ENCODE data around the gene HSPBP1. TPM values are rescaled to one million over a fixed set of nuclear protein-coding genes. Genes with fewer than 3 reads are reported as not detected.

Gene HSPBP1
- total and polyA plus RNA-seq, 5 donors from 2014 or later: 15.8 to 37.2 (median 34.0) TPM

Other genes starting within 250 kb of the HSPBP1 start
- gene GP6, start 241.8 kb downstream of the HSPBP1 start, total RNA-seq: 2.0 TPM
- gene GP6, start 241.8 kb downstream of the HSPBP1 start, polyA plus RNA-seq: not detected
- gene RDH13, start 217.0 kb downstream of the HSPBP1 start, total RNA-seq: 14.1 TPM
- 10 to 100 TPM in 3 of 4 donors, 1 to 10 TPM in 1; 9.1 to 16.1 (median 14.7) TPM for gene RDH13, start 217.0 kb downstream of the HSPBP1 start, polyA plus RNA-seq
- gene EPS8L1, start 204.2 kb downstream of the HSPBP1 start, total RNA-seq: 4.4 TPM
- gene EPS8L1, start 204.2 kb downstream of the HSPBP1 start, polyA plus RNA-seq: 1 to 10 TPM in 3 of 4 donors, under 1 TPM in 1; 0.41 to 4.0 (median 1.3) TPM
- 191 TPM for gene PPP1R12C, start 162.5 kb downstream of the HSPBP1 start, total RNA-seq
- 1 to 10 TPM; 2.2 to 5.9 (median 3.8) TPM for gene PPP1R12C, start 162.5 kb downstream of the HSPBP1 start, polyA plus RNA-seq
- gene TNNT1, start 130.9 kb downstream of the HSPBP1 start, total RNA-seq: not detected
- not detected for gene TNNT1, start 130.9 kb downstream of the HSPBP1 start, polyA plus RNA-seq
- gene TNNI3, start 122.4 kb downstream of the HSPBP1 start, total RNA-seq: not detected
- gene TNNI3, start 122.4 kb downstream of the HSPBP1 start, polyA plus RNA-seq: not detected
- gene DNAAF3, start 113.5 kb downstream of the HSPBP1 start, total RNA-seq: not detected
- gene DNAAF3, start 113.5 kb downstream of the HSPBP1 start, polyA plus RNA-seq: not detected
- 1.9 TPM for gene SYT5, start 99.8 kb downstream of the HSPBP1 start, total RNA-seq
- gene SYT5, start 99.8 kb downstream of the HSPBP1 start, polyA plus RNA-seq: under 1 TPM in 1 of 4 donors, not detected in 3; 0.06 TPM
- gene PTPRH, start 70.6 kb downstream of the HSPBP1 start, total RNA-seq: not detected
- gene PTPRH, start 70.6 kb downstream of the HSPBP1 start, polyA plus RNA-seq: not detected
- gene TMEM86B, start 51.3 kb downstream of the HSPBP1 start, total RNA-seq: 13.3 TPM
- gene TMEM86B, start 51.3 kb downstream of the HSPBP1 start, polyA plus RNA-seq: under 1 TPM in 3 of 4 donors, not detected in 1; 0.25 to 0.83 (median 0.49) TPM
- 168 TPM for gene PPP6R1, start 21.1 kb downstream of the HSPBP1 start, total RNA-seq
- 10 to 100 TPM; 38.9 to 58.2 (median 44.0) TPM for gene PPP6R1, start 21.1 kb downstream of the HSPBP1 start, polyA plus RNA-seq
- 1.5 TPM for gene BRSK1, start 3.9 kb upstream of the HSPBP1 start, total RNA-seq
- not detected for gene BRSK1, start 3.9 kb upstream of the HSPBP1 start, polyA plus RNA-seq
- gene TMEM150B, start 45.2 kb upstream of the HSPBP1 start, total RNA-seq: 2.1 TPM
- gene TMEM150B, start 45.2 kb upstream of the HSPBP1 start, polyA plus RNA-seq: not detected
- 69.6 TPM for gene KMT5C, start 59.8 kb upstream of the HSPBP1 start, total RNA-seq
- gene KMT5C, start 59.8 kb upstream of the HSPBP1 start, polyA plus RNA-seq: 1 to 10 TPM in 3 of 4 donors, under 1 TPM in 1; 0.98 to 1.6 (median 1.2) TPM
- gene COX6B2, start 74.6 kb upstream of the HSPBP1 start, total RNA-seq: 0.57 TPM
- gene COX6B2, start 74.6 kb upstream of the HSPBP1 start, polyA plus RNA-seq: not detected
- not detected for gene GARIN5B, start 83.2 kb upstream of the HSPBP1 start, total RNA-seq
- gene GARIN5B, start 83.2 kb upstream of the HSPBP1 start, polyA plus RNA-seq: not detected
- not detected for gene IL11, start 90.4 kb upstream of the HSPBP1 start, total RNA-seq
- gene IL11, start 90.4 kb upstream of the HSPBP1 start, polyA plus RNA-seq: not detected
- gene TMEM190, start 96.7 kb upstream of the HSPBP1 start, total RNA-seq: not detected
- not detected for gene TMEM190, start 96.7 kb upstream of the HSPBP1 start, polyA plus RNA-seq
- 15.9 TPM for gene TMEM238, start 104.2 kb upstream of the HSPBP1 start, total RNA-seq
- 1 to 10 TPM in 2 of 4 donors, under 1 TPM in 2; 0.42 to 1.3 (median 0.79) TPM for gene TMEM238, start 104.2 kb upstream of the HSPBP1 start, polyA plus RNA-seq
- 2,934 TPM for gene RPL28, start 105.8 kb upstream of the HSPBP1 start, total RNA-seq
- gene RPL28, start 105.8 kb upstream of the HSPBP1 start, polyA plus RNA-seq: 100 to 1,000 TPM; 527 to 727 (median 674) TPM
- 92.9 TPM for gene UBE2S, start 127.7 kb upstream of the HSPBP1 start, total RNA-seq
- gene UBE2S, start 127.7 kb upstream of the HSPBP1 start, polyA plus RNA-seq: 10 to 100 TPM; 24.9 to 38.8 (median 33.2) TPM
- gene SHISA7, start 163.2 kb upstream of the HSPBP1 start, total RNA-seq: not detected
- gene SHISA7, start 163.2 kb upstream of the HSPBP1 start, polyA plus RNA-seq: not detected
- 6.3 TPM for gene ISOC2, start 181.5 kb upstream of the HSPBP1 start, total RNA-seq
- 10 to 100 TPM; 24.7 to 34.1 (median 28.1) TPM for gene ISOC2, start 181.5 kb upstream of the HSPBP1 start, polyA plus RNA-seq
- not detected for gene C19orf85, start 184.6 kb upstream of the HSPBP1 start, total RNA-seq
- gene C19orf85, start 184.6 kb upstream of the HSPBP1 start, polyA plus RNA-seq: not detected
- gene ZNF628, start 196.5 kb upstream of the HSPBP1 start, total RNA-seq: 23.9 TPM
- gene ZNF628, start 196.5 kb upstream of the HSPBP1 start, polyA plus RNA-seq: under 1 TPM; 0.05 to 0.22 (median 0.09) TPM
- gene NAT14, start 205.1 kb upstream of the HSPBP1 start, total RNA-seq: 9.2 TPM
- gene NAT14, start 205.1 kb upstream of the HSPBP1 start, polyA plus RNA-seq: 1 to 10 TPM; 3.3 to 5.1 (median 4.1) TPM
- gene SSC5D, start 208.3 kb upstream of the HSPBP1 start, total RNA-seq: 0.27 TPM
- gene SSC5D, start 208.3 kb upstream of the HSPBP1 start, polyA plus RNA-seq: not detected